PC-3 (cell line): ENCODE results near the gene HOXC4. TPM values are rescaled to one million over a fixed set of nuclear protein-coding genes. Genes with fewer than 3 reads are reported as not detected.

Source experiments
- ATAC-seq: fragments of 200-7000 bp; cut with Tn5 transposase; 2 replicates; pipeline ENCODE4 v1.9.1; 2020; ENCODE audit warnings: mild to moderate bottlenecking, moderate library complexity
- BruUV-seq: library from RNA; stranded (reverse); fragments of 400-500 nt; replicated peaks from 2 replicates; lab custom pipeline; 2021; lab: Mats Ljungman, UMichigan
- CTCF ChIA-PET: fragments of 300-600 bp; sonication (Branson Sonifier 250); formaldehyde crosslinking; loops from one replicate; lab custom pipeline; 2022; ENCODE audit warnings: antibody characterized with exemption; lab: Charles Lee
- POLR2A ChIA-PET: fragments of 300-600 bp; sonication (Branson Sonifier 250); formaldehyde crosslinking; loops from one replicate; lab custom pipeline; 2022; ENCODE audit warnings: antibody characterized with exemption; ENCODE audit not compliant: unreplicated experiment; lab: Charles Lee
- DNase-seq: peaks from one replicate; pipeline ENCODE4 v3.0.0-alpha.2; 2015
- H2AFZ ChIP-seq: fragments of 300-600 bp; sonication (generic); 2 replicates; pipeline ENCODE4 v1.6.0; 2016; ENCODE audit warnings: antibody characterized with exemption, low read length
- H3F3A ChIP-seq: fragments of 300-600 bp; sonication (generic); one replicate; pipeline ENCODE4 v1.6.0; 2017; ENCODE audit warnings: antibody characterized with exemption, low read length, control low read depth, mild to moderate bottlenecking; ENCODE audit not compliant: unreplicated experiment
- H3K27ac ChIP-seq: fragments of 300-600 bp; sonication (generic); 2 replicates; pipeline ENCODE4 v1.5.1; 2016; ENCODE audit warnings: mild to moderate bottlenecking, low read length
- H3K27me3 ChIP-seq: fragments of 300-600 bp; sonication (generic); 2 replicates; pipeline ENCODE4 v1.6.1; 2016; ENCODE audit warnings: low read length, mixed read lengths
- H3K36me3 ChIP-seq: fragments of 300-600 bp; sonication (generic); 2 replicates; pipeline ENCODE4 v1.6.1; 2016; ENCODE audit warnings: low read depth, mixed run types, low read length, mixed read lengths
- H3K4me1 ChIP-seq: fragments of 300-600 bp; sonication (generic); 2 replicates; pipeline ENCODE4 v1.5.1; 2016; ENCODE audit warnings: low read length; ENCODE audit not compliant: insufficient read depth
- H3K4me2 ChIP-seq: fragments of 300-600 bp; sonication (generic); 2 replicates; pipeline ENCODE4 v1.6.0; 2016; ENCODE audit warnings: low read length
- H3K4me3 ChIP-seq: fragments of 300-600 bp; sonication (generic); 2 replicates; pipeline ENCODE4 v1.5.1; 2016; ENCODE audit warnings: mild to moderate bottlenecking, low read length, mixed read lengths
- H3K79me2 ChIP-seq: fragments of 300-600 bp; sonication (generic); 2 replicates; pipeline ENCODE4 v1.6.1; 2017; ENCODE audit warnings: low read length, mixed read lengths
- H3K9ac ChIP-seq: fragments of 300-600 bp; sonication (generic); 2 replicates; pipeline ENCODE4 v1.6.0; 2016; ENCODE audit warnings: mild to moderate bottlenecking, low read length
- H3K9me2 ChIP-seq: fragments of 300-600 bp; sonication (generic); replicated peaks from 2 replicates; pipeline ENCODE4 v1.6.1; 2016; ENCODE audit warnings: mixed run types, low read length, mixed read lengths
- H3K9me3 ChIP-seq: fragments of 300-600 bp; sonication (generic); 2 replicates; pipeline ENCODE4 v1.6.1; 2016; ENCODE audit warnings: low read length, mixed read lengths
- H4K20me1 ChIP-seq: fragments of 300-600 bp; sonication (generic); 2 replicates; pipeline ENCODE4 v1.6.1; 2016; ENCODE audit warnings: low read length, mixed read lengths
- CTCF ChIP-seq: fragments of 300-600 bp; sonication (generic); conservative IDR thresholded peaks from 2 replicates; pipeline ENCODE4 v1.5.1; 2017; ENCODE audit warnings: antibody characterized with exemption, low read depth, mild to moderate bottlenecking, low read length
- EZH2 ChIP-seq: fragments of 300-600 bp; sonication (generic); IDR thresholded peaks from one replicate; pipeline ENCODE4 v1.6.1; 2017; ENCODE audit warnings: antibody characterized with exemption, mild to moderate bottlenecking, low read length; ENCODE audit not compliant: unreplicated experiment
- EZH2phosphoT487 ChIP-seq: fragments of 300-600 bp; sonication (generic); IDR thresholded peaks from 2 replicates; pipeline ENCODE4 v1.6.1; 2018; ENCODE audit warnings: mild to moderate bottlenecking, antibody characterized with exemption, low read length, borderline replicate concordance
- intact Hi-C: fragments of 100-400 bp; cut with micrococcal nuclease; formaldehyde crosslinking; loops from 2 replicates; pipeline ENCODE4 v1.9.0; 2023
- total RNA-seq: library from RNA; depleted of rRNA; stranded (reverse); fragments of >200 nt; gene quantifications from 2 replicates; pipeline ENCODE4 v1.2.3, GENCODE V29; 2014

Gene HOXC4
- total RNA-seq, 1 experiment from 2014 or later: 1.8 TPM

- no peaks in the 10 kb centered on the region for H3F3A ChIP-seq
- no peak overlapping the region for H3K4me2 ChIP-seq
- H2AFZ ChIP-seq: no peak overlapping the region
- no peaks in the 10 kb centered on the region for H3K79me2 ChIP-seq
- H3K4me1 ChIP-seq: peaks cover 11% of the 10 kb centered on the region
- intact Hi-C loops: no loop called here
- ATAC-seq: no peak
- BruUV-seq: no TSS peak
- no peaks in the 10 kb centered on the region for H3K36me3 ChIP-seq
- TF ChIP-seq CTCF: no peak
- TF ChIP-seq EZH2: no peak
- no peak for TF ChIP-seq EZH2phosphoT487
- POLR2A ChIA-PET: no interaction called here
- H3K9ac ChIP-seq: no peak overlapping the region
- H3K27ac ChIP-seq: no peak overlapping the region
- H3K4me3 ChIP-seq: no peak overlapping the region
- no peaks in the 10 kb centered on the region for H4K20me1 ChIP-seq
- H3K9me3 ChIP-seq: no peaks in the 10 kb centered on the region
- no peak for DNase-seq
- H3K9me2 ChIP-seq: no peaks in the 10 kb centered on the region
- CTCF ChIA-PET: no interaction called here
- H3K27me3 ChIP-seq: no peaks in the 10 kb centered on the region
Measured at GRCh38 chr12:54039417-54040147, 14.1 kb upstream of the HOXC4 start.

- POLR2A ChIA-PET: no interaction called here
- DNase-seq (peak; percentile 11), ATAC-seq (no peak)
- Histone ChIP-seq H3K4me3 (no peak overlapping the region), H3K4me2 (no peak overlapping the region), H3K79me2 (no peaks in the 10 kb centered on the region), H3K9me2 (no peaks in the 10 kb centered on the region), H3F3A (no peaks in the 10 kb centered on the region), H4K20me1 (no peaks in the 10 kb centered on the region), H3K36me3 (no peaks in the 10 kb centered on the region), H3K9ac (no peak overlapping the region), H3K9me3 (no peaks in the 10 kb centered on the region), H3K27me3 (no peaks in the 10 kb centered on the region), H2AFZ (no peak overlapping the region), H3K4me1 (peaks cover 11% of the 10 kb centered on the region), H3K27ac (no peak overlapping the region)
- TF ChIP-seq EZH2: no peak
- no peak for TF ChIP-seq EZH2phosphoT487
- no peak for TF ChIP-seq CTCF
- CTCF ChIA-PET: no interaction called here
- no TSS peak for BruUV-seq
- intact Hi-C loops: no loop called here
Measured at GRCh38 chr12:54040148-54040494, 13.5 kb upstream of the HOXC4 start.

- H3K4me2 ChIP-seq: no peak overlapping the region
- H3F3A ChIP-seq: no peaks in the 10 kb centered on the region
- ChIA-PET CTCF (no interaction called here), POLR2A (interaction anchor here (0.6 kb wide), 1 partner anchor 151 kb away, joined by 3 read pairs; no protein-coding TSS in a partner anchor)
- no peak overlapping the region for H3K4me3 ChIP-seq
- no peaks in the 10 kb centered on the region for H3K9me2 ChIP-seq
- no peaks in the 10 kb centered on the region for H3K9me3 ChIP-seq
- intact Hi-C loops: no loop called here
- DNase-seq (no peak), ATAC-seq (no peak)
- H3K9ac ChIP-seq: no peak overlapping the region
- no peaks in the 10 kb centered on the region for H3K36me3 ChIP-seq
- H3K79me2 ChIP-seq: no peaks in the 10 kb centered on the region
- H3K4me1 ChIP-seq: peaks cover 11% of the 10 kb centered on the region
- no peaks in the 10 kb centered on the region for H3K27me3 ChIP-seq
- H4K20me1 ChIP-seq: no peaks in the 10 kb centered on the region
- BruUV-seq: no TSS peak
- TF ChIP-seq EZH2phosphoT487: no peak
- no peak for TF ChIP-seq EZH2
- H3K27ac ChIP-seq: no peak overlapping the region
- H2AFZ ChIP-seq: no peak overlapping the region
Measured at GRCh38 chr12:54040648-54041047, 13.0 kb upstream of the HOXC4 start.
